PFSK-1 (cell line): Measurements from ENCODE around the gene CNNM4.

Source experiments
- POLR2AphosphoS5 ChIP-seq: IDR thresholded peaks from 2 replicates; pipeline ENCODE4 v1.6.1; 2012; ENCODE audit warnings: low read depth, mild to moderate bottlenecking, control low read depth, low read length, moderate library complexity
- SIN3A ChIP-seq: IDR thresholded peaks from 2 replicates; pipeline ENCODE4 v1.6.1; 2012; ENCODE audit warnings: mild to moderate bottlenecking, low read length, moderate library complexity, borderline replicate concordance; ENCODE audit not compliant: insufficient read depth
- TAF1 ChIP-seq: IDR thresholded peaks from 2 replicates; pipeline ENCODE4 v1.6.1; 2012; ENCODE audit warnings: low read length, control low read depth, borderline replicate concordance; ENCODE audit not compliant: insufficient read depth
- TF ChIP-seq, protein P1 (sequence below), 2 experiments: IDR thresholded peaks; 2 replicates each; pipeline versions ENCODE4 v1.6.1 to v1.8.0; 2011 to 2012; ENCODE audit warnings: low read depth in 2 of 2, low read length in 2 of 2, control low read depth in 1 of 2, inconsistent platforms in 1 of 2, mild to moderate bottlenecking in 1 of 2, moderate library complexity in 1 of 2; ENCODE audit not compliant: insufficient read depth in 1 of 2

DNA sequence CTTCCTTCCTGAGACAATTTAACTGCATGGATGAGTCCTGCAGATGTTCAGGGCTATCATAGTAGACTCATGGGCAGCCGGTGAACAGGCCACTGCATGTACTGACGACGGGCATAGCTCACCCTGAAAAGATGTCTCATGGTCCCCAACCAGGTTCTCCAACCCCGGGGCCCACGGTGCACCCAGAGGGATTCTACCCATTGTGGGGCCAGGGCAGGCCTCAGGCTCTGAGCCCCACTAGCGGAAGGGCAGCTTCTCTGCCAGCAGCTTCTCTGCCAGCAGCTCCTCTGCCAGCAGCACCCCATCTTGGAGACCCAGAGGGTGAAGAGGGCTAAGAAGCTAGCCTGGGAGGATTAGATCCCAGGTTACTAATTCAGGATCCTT lies 3.2 kb upstream of the CNNM4 start:
- TF ChIP-seq TAF1 (no peak), POLR2AphosphoS5 (no peak), SIN3A (no peak)
- TF ChIP-seq, protein P1, sequence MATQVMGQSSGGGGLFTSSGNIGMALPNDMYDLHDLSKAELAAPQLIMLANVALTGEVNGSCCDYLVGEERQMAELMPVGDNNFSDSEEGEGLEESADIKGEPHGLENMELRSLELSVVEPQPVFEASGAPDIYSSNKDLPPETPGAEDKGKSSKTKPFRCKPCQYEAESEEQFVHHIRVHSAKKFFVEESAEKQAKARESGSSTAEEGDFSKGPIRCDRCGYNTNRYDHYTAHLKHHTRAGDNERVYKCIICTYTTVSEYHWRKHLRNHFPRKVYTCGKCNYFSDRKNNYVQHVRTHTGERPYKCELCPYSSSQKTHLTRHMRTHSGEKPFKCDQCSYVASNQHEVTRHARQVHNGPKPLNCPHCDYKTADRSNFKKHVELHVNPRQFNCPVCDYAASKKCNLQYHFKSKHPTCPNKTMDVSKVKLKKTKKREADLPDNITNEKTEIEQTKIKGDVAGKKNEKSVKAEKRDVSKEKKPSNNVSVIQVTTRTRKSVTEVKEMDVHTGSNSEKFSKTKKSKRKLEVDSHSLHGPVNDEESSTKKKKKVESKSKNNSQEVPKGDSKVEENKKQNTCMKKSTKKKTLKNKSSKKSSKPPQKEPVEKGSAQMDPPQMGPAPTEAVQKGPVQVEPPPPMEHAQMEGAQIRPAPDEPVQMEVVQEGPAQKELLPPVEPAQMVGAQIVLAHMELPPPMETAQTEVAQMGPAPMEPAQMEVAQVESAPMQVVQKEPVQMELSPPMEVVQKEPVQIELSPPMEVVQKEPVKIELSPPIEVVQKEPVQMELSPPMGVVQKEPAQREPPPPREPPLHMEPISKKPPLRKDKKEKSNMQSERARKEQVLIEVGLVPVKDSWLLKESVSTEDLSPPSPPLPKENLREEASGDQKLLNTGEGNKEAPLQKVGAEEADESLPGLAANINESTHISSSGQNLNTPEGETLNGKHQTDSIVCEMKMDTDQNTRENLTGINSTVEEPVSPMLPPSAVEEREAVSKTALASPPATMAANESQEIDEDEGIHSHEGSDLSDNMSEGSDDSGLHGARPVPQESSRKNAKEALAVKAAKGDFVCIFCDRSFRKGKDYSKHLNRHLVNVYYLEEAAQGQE (IDR thresholded peaks at IDR 0.05; ENCODE audit: insufficient read depth in 1 of 2, low read depth in 2 of 2, low read length in 2 of 2) = no peak
